Upper lobe of left lung (tissue), 4 donors: ENCODE results near the gene GRIK4.

Experiments
- POLR2AphosphoS5 ChIP-seq, 2 donors: sonication (generic); formaldehyde crosslinking; IDR thresholded peaks; one replicate each; pipeline ENCODE4 v1.5.1; 2017; ENCODE audit warnings: antibody characterized with exemption in 2 of 2
- TF ChIP-seq, protein P1 (sequence below), 6 experiments: fragments of 450-650 bp in 4 of 6; fragments of 200-600 bp in 2 of 6; sonication (generic) in 2 of 6; IDR thresholded peaks; one replicate each; pipeline ENCODE4 v1.5.1; 2016 to 2019; ENCODE audit warnings: antibody characterized with exemption in 6 of 6

DNA sequence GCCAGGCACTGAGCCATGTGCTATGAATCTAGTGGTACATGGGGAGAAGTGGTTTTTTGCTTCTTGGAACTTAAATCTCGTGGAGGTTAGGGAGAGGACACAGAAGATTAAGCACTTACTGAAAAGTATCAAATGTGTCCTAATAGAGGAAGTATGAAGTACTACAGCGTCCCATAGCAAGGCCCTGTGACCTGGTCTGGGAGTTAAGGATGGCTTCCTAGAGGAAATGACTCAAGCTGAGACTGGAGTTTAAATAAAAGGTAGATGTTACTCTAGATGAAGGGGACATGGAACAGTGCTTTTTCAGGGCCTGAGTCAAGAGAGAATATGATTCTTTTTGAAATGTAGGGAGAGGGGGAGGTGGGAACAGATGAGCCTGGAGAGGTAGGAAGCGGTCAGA, 202.9 kb downstream of the GRIK4 start:
- TF ChIP-seq, protein P1, sequence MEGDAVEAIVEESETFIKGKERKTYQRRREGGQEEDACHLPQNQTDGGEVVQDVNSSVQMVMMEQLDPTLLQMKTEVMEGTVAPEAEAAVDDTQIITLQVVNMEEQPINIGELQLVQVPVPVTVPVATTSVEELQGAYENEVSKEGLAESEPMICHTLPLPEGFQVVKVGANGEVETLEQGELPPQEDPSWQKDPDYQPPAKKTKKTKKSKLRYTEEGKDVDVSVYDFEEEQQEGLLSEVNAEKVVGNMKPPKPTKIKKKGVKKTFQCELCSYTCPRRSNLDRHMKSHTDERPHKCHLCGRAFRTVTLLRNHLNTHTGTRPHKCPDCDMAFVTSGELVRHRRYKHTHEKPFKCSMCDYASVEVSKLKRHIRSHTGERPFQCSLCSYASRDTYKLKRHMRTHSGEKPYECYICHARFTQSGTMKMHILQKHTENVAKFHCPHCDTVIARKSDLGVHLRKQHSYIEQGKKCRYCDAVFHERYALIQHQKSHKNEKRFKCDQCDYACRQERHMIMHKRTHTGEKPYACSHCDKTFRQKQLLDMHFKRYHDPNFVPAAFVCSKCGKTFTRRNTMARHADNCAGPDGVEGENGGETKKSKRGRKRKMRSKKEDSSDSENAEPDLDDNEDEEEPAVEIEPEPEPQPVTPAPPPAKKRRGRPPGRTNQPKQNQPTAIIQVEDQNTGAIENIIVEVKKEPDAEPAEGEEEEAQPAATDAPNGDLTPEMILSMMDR (IDR thresholded peaks at IDR 0.05): no peak
- TF ChIP-seq POLR2AphosphoS5 (IDR thresholded peaks at IDR 0.05): no peak
